Stomach smooth muscle (tissue), 2 donors: ENCODE data around the gene ADNP.

Experiments used
- H3K27ac ChIP-seq: one replicate; pipeline ENCODE4 v1.7.0; 2013; ENCODE audit warnings: mild to moderate bottlenecking, low read length, inconsistent platforms
- H3K27me3 ChIP-seq, 2 donors: one replicate each; pipeline ENCODE4 v1.7.0; 2013; ENCODE audit warnings: low read length in 2 of 2; ENCODE audit not compliant: insufficient read depth in 2 of 2, control insufficient read depth in 1 of 2
- H3K36me3 ChIP-seq, 2 donors: one replicate each; pipeline ENCODE4 v1.7.0; 2013; ENCODE audit warnings: low read length in 2 of 2; ENCODE audit not compliant: control insufficient read depth in 2 of 2, insufficient read depth in 2 of 2
- H3K4me1 ChIP-seq: one replicate; pipeline ENCODE4 v1.7.0; 2013; ENCODE audit warnings: low read length; ENCODE audit not compliant: control insufficient read depth, insufficient read depth
- H3K4me3 ChIP-seq, 2 donors: one replicate each; pipeline ENCODE4 v1.7.0; 2013; ENCODE audit warnings: low read length in 2 of 2
- H3K9ac ChIP-seq, 2 donors: one replicate each; pipeline ENCODE4 v1.7.0; 2013; ENCODE audit warnings: low read length in 2 of 2, mild to moderate bottlenecking in 1 of 2
- H3K9me3 ChIP-seq, 2 donors: one replicate each; pipeline ENCODE4 v1.7.0; 2013; ENCODE audit warnings: low read length in 2 of 2; ENCODE audit not compliant: control insufficient read depth in 2 of 2
- donor health status: healthy.
- donor health status: Pancreatic carcinoma.

Gene ADNP

GRCh38 chr20:50916934-50917333 lies 14.3 kb downstream of the ADNP start:
- Histone ChIP-seq H3K27me3 (no peaks in the 10 kb centered on the region), H3K9ac (no peak overlapping the region), H3K9me3 (no peaks in the 10 kb centered on the region), H3K4me1 (peaks cover 10% of the 10 kb centered on the region), H3K36me3 (no peaks in the 10 kb centered on the region), H3K27ac (no peak overlapping the region), H3K4me3 (no peak overlapping the region)

- Histone ChIP-seq H3K9me3 (no peaks in the 10 kb centered on the region), H3K27ac (no peak overlapping the region), H3K9ac (no peak overlapping the region), H3K27me3 (no peaks in the 10 kb centered on the region), H3K36me3 (no peaks in the 10 kb centered on the region), H3K4me1 (peaks cover 10% of the 10 kb centered on the region), H3K4me3 (no peak overlapping the region)
Measured at GRCh38 chr20:50916257-50916656, 15.0 kb downstream of the ADNP start.

GRCh38 chr20:50915424-50915823 lies 15.8 kb downstream of the ADNP start:
- peaks cover 15% of the 10 kb centered on the region for H3K4me1 ChIP-seq
- H3K36me3 ChIP-seq: no peaks in the 10 kb centered on the region
- H3K27me3 ChIP-seq: no peaks in the 10 kb centered on the region
- H3K9me3 ChIP-seq: no peaks in the 10 kb centered on the region
- no peak overlapping the region for H3K4me3 ChIP-seq
- no peak overlapping the region for H3K27ac ChIP-seq
- no peak overlapping the region for H3K9ac ChIP-seq

- H3K36me3 ChIP-seq: no peaks in the 10 kb centered on the region
- H3K27me3 ChIP-seq: no peaks in the 10 kb centered on the region
- H3K27ac ChIP-seq: no peak overlapping the region
- H3K4me3 ChIP-seq: no peak overlapping the region
- peaks cover 18% of the 10 kb centered on the region for H3K4me1 ChIP-seq
- no peaks in the 10 kb centered on the region for H3K9me3 ChIP-seq
- H3K9ac ChIP-seq: no peak overlapping the region
Measured at GRCh38 chr20:50913690-50914375, 17.4 kb downstream of the ADNP start.

GRCh38 chr20:50911716-50912115 lies 19.5 kb downstream of the ADNP start:
- peaks cover 11% of the 10 kb centered on the region for H3K4me1 ChIP-seq
- no peak overlapping the region for H3K4me3 ChIP-seq
- no peak overlapping the region for H3K9ac ChIP-seq
- no peaks in the 10 kb centered on the region for H3K36me3 ChIP-seq
- H3K9me3 ChIP-seq: no peaks in the 10 kb centered on the region
- no peak overlapping the region for H3K27ac ChIP-seq
- no peaks in the 10 kb centered on the region for H3K27me3 ChIP-seq

GRCh38 chr20:50911030-50911429 lies 20.2 kb downstream of the ADNP start:
- Histone ChIP-seq H3K4me3 (no peak overlapping the region), H3K36me3 (no peaks in the 10 kb centered on the region), H3K9ac (no peak overlapping the region), H3K27me3 (no peaks in the 10 kb centered on the region), H3K9me3 (no peaks in the 10 kb centered on the region), H3K27ac (no peak overlapping the region), H3K4me1 (peaks cover 11% of the 10 kb centered on the region)

- Histone ChIP-seq H3K27me3 (no peaks in the 10 kb centered on the region), H3K27ac (no peak overlapping the region), H3K36me3 (no peaks in the 10 kb centered on the region), H3K9me3 (no peaks in the 10 kb centered on the region), H3K9ac (no peak overlapping the region), H3K4me1 (peaks cover 11% of the 10 kb centered on the region), H3K4me3 (no peak overlapping the region)
Measured at GRCh38 chr20:50909413-50909812, 21.8 kb downstream of the ADNP start.

GRCh38 chr20:50904067-50904570 lies 27.1 kb downstream of the ADNP start:
- no peak overlapping the region for H3K9ac ChIP-seq
- no peaks in the 10 kb centered on the region for H3K9me3 ChIP-seq
- no peak overlapping the region for H3K27ac ChIP-seq
- no peak overlapping the region for H3K4me3 ChIP-seq
- no peaks in the 10 kb centered on the region for H3K27me3 ChIP-seq
- H3K4me1 ChIP-seq: no peaks in the 10 kb centered on the region
- peaks cover 11 to 15% of the 10 kb centered on the region in 2 donors for H3K36me3 ChIP-seq

GRCh38 chr20:50903353-50904051 lies 27.7 kb downstream of the ADNP start:
- Histone ChIP-seq H3K4me1 (no peaks in the 10 kb centered on the region), H3K27ac (no peak overlapping the region), H3K36me3 (peaks cover 12 to 15% of the 10 kb centered on the region in 2 donors), H3K9ac (no peak overlapping the region), H3K4me3 (no peak overlapping the region), H3K9me3 (no peaks in the 10 kb centered on the region), H3K27me3 (no peaks in the 10 kb centered on the region)

GRCh38 chr20:50901301-50901700 lies 29.9 kb downstream of the ADNP start:
- Histone ChIP-seq H3K4me3 (no peak overlapping the region), H3K27me3 (no peaks in the 10 kb centered on the region), H3K9ac (no peak overlapping the region), H3K27ac (no peak overlapping the region), H3K4me1 (no peaks in the 10 kb centered on the region), H3K9me3 (no peaks in the 10 kb centered on the region), H3K36me3 (peaks cover 26 to 28% of the 10 kb centered on the region in 2 donors)

GRCh38 chr20:50900261-50900660 lies 31.0 kb downstream of the ADNP start:
- Histone ChIP-seq H3K4me1 (no peaks in the 10 kb centered on the region), H3K36me3 (peaks cover 26 to 28% of the 10 kb centered on the region in 2 donors), H3K4me3 (no peak overlapping the region), H3K27ac (no peak overlapping the region), H3K27me3 (no peaks in the 10 kb centered on the region), H3K9ac (no peak overlapping the region), H3K9me3 (no peaks in the 10 kb centered on the region)
